DND-41 (cell line): ENCODE results near the gene NNMT.

Experiments used
- ATAC-seq: fragments of 200-7000 bp; cut with Tn5 transposase; 3 replicates; pipeline ENCODE4 v1.9.1; 2021; ENCODE audit warnings: low read depth; ENCODE audit not compliant: insufficient read depth
- DNase-seq: peaks from one replicate; pipeline ENCODE4 v3.0.0-alpha.2; 2020
- H2AFZ ChIP-seq: 2 replicates; pipeline ENCODE4 v1.6.0; 2012; ENCODE audit warnings: low read depth, low read length
- H3K27ac ChIP-seq: 2 replicates; pipeline ENCODE4 v1.5.1; 2012; ENCODE audit warnings: low read length, inconsistent platforms
- H3K27me3 ChIP-seq: fragments of 200-600 bp; sonication (generic); 2 replicates; pipeline ENCODE4 v1.6.0; 2012; ENCODE audit warnings: low read length, mild to moderate bottlenecking, inconsistent platforms; ENCODE audit not compliant: insufficient read depth, poor library complexity
- H3K36me3 ChIP-seq: 2 replicates; pipeline ENCODE4 v1.5.1; 2012; ENCODE audit warnings: low read length, inconsistent platforms; ENCODE audit not compliant: insufficient read depth
- H3K4me1 ChIP-seq: 2 replicates; pipeline ENCODE4 v1.5.1; 2012; ENCODE audit warnings: mild to moderate bottlenecking, low read length; ENCODE audit not compliant: insufficient read depth
- H3K4me2 ChIP-seq: 2 replicates; pipeline ENCODE4 v1.6.0; 2012; ENCODE audit warnings: mild to moderate bottlenecking, moderate library complexity, low read length, inconsistent platforms; ENCODE audit not compliant: insufficient read depth
- H3K4me3 ChIP-seq, 2 experiments: fragments of 200-600 bp in 1 of 2; shearing (Covaris generic) in 1 of 2; 2 replicates each; pipeline ENCODE4 v1.5.1; 2012 to 2016; ENCODE audit warnings: inconsistent platforms in 2 of 2, low read length in 2 of 2, mild to moderate bottlenecking in 2 of 2, low read depth in 1 of 2, moderate library complexity in 1 of 2
- H3K79me2 ChIP-seq: 2 replicates; pipeline ENCODE4 v1.6.0; 2012; ENCODE audit warnings: low read length, inconsistent platforms; ENCODE audit not compliant: insufficient read depth
- H3K9ac ChIP-seq: 2 replicates; pipeline ENCODE4 v1.6.0; 2012; ENCODE audit warnings: low read depth, mild to moderate bottlenecking, inconsistent platforms, low read length, moderate library complexity
- H3K9me3 ChIP-seq: 2 replicates; pipeline ENCODE4 v1.5.1; 2012; ENCODE audit warnings: low read length, moderate library complexity, mild to moderate bottlenecking, inconsistent platforms; ENCODE audit not compliant: insufficient read depth, severe bottlenecking
- H4K20me1 ChIP-seq: 2 replicates; pipeline ENCODE4 v1.6.0; 2012; ENCODE audit warnings: low read length; ENCODE audit not compliant: insufficient read depth
- CTCF ChIP-seq: IDR thresholded peaks from 2 replicates; pipeline ENCODE4 v1.5.1; 2012; ENCODE audit warnings: borderline replicate concordance, low read length, moderate library complexity, mild to moderate bottlenecking; ENCODE audit not compliant: poor library complexity, severe bottlenecking; ENCODE audit errors: extremely low read depth
- EZH2 ChIP-seq: IDR thresholded peaks from 3 replicates; pipeline ENCODE4 v1.6.1; 2012; ENCODE audit warnings: borderline replicate concordance, low read depth, mild to moderate bottlenecking, moderate library complexity, low read length, inconsistent platforms; ENCODE audit not compliant: severe bottlenecking

Gene NNMT

GRCh38 chr11:114295676-114296604, at the start of gene NNMT:
TSS of gene NNMT (plus strand) at chr11:114296399. CDS start at chr11:114296557, 158 bp downstream.
- Histone ChIP-seq H3K36me3 (no peaks in the 10 kb centered on the region), H4K20me1 (no peaks in the 10 kb centered on the region), H3K27ac (no peak within 1 kb of the TSS), H3K9ac (no peak within 1 kb of the TSS), H3K27me3 (no peaks in the 10 kb centered on the region), H3K9me3 (no peaks in the 10 kb centered on the region), H3K4me2 (no peak within 1 kb of the TSS), H3K79me2 (no peaks in the 10 kb centered on the region), H3K4me1 (no peaks in the 10 kb centered on the region), H2AFZ (no peak within 1 kb of the TSS), H3K4me3 (no peak within 1 kb of the TSS)
- ATAC-seq (no peak), DNase-seq (no peak)
- no peak for TF ChIP-seq CTCF

- Histone ChIP-seq H2AFZ (no peak overlapping the region), H3K4me1 (no peaks in the 10 kb centered on the region), H3K36me3 (no peaks in the 10 kb centered on the region), H3K79me2 (no peaks in the 10 kb centered on the region), H3K4me3 (no peak overlapping the region), H3K9ac (no peak overlapping the region), H3K4me2 (no peak overlapping the region), H3K9me3 (no peaks in the 10 kb centered on the region), H3K27me3 (no peaks in the 10 kb centered on the region), H4K20me1 (no peaks in the 10 kb centered on the region), H3K27ac (no peak overlapping the region)
- DNase-seq = no peak
- TF ChIP-seq CTCF (no peak), EZH2 (no peak)
- no peak for ATAC-seq
These were observed 49.0 kb upstream of the NNMT start for GRCh38 chr11:114247070-114247789.

- no peak overlapping the region for H3K4me2 ChIP-seq
- H3K4me3 ChIP-seq = no peak overlapping the region
- TF ChIP-seq CTCF (no peak), EZH2 (no peak)
- no peak for ATAC-seq
- no peaks in the 10 kb centered on the region for H3K27me3 ChIP-seq
- no peaks in the 10 kb centered on the region for H4K20me1 ChIP-seq
- H3K9me3 ChIP-seq = no peaks in the 10 kb centered on the region
- no peak overlapping the region for H3K27ac ChIP-seq
- DNase-seq = no peak
- no peak overlapping the region for H3K9ac ChIP-seq
- no peak overlapping the region for H2AFZ ChIP-seq
- H3K79me2 ChIP-seq = no peaks in the 10 kb centered on the region
- H3K36me3 ChIP-seq = no peaks in the 10 kb centered on the region
- no peaks in the 10 kb centered on the region for H3K4me1 ChIP-seq
These were observed 46.0 kb upstream of the NNMT start for GRCh38 chr11:114250180-114250579.
